ENCODE measurements around the gene MACROD2.

MACROD2 gene

GRCh38 chr20:15618110-15618509, 1622.8 kb downstream of the MACROD2 start:
- no peak for TF ChIP-seq CTCF (conservative IDR thresholded peaks at IDR 0.05; ENCODE audit: control insufficient read depth, insufficient read depth, low read depth, low read length)
- DNase-seq (ENCODE audit: low read depth): no peak
- H3K4me3 ChIP-seq (ENCODE audit: control insufficient read depth, low read depth, low read length): no peak overlapping the region

- no peak for TF ChIP-seq CTCF (conservative IDR thresholded peaks at IDR 0.05; ENCODE audit: control insufficient read depth, insufficient read depth, low read depth, low read length)
- no peak overlapping the region for H3K4me3 ChIP-seq (ENCODE audit: control insufficient read depth, low read depth, low read length)
- no peak for DNase-seq (ENCODE audit: low read depth)
These were observed 1623.6 kb downstream of the MACROD2 start for GRCh38 chr20:15618912-15619311.

- no peak overlapping the region for H3K4me3 ChIP-seq (ENCODE audit: control insufficient read depth, low read depth, low read length)
- no peak for DNase-seq (ENCODE audit: low read depth)
- no peak for TF ChIP-seq CTCF (conservative IDR thresholded peaks at IDR 0.05; ENCODE audit: control insufficient read depth, insufficient read depth, low read depth, low read length)
These were observed 1624.0 kb downstream of the MACROD2 start for GRCh38 chr20:15619341-15619740.

- no peak for DNase-seq (ENCODE audit: low read depth)
- no peak overlapping the region for H3K4me3 ChIP-seq (ENCODE audit: control insufficient read depth, low read depth, low read length)
- TF ChIP-seq CTCF (conservative IDR thresholded peaks at IDR 0.05; ENCODE audit: control insufficient read depth, insufficient read depth, low read depth, low read length): no peak
These were observed 1624.5 kb downstream of the MACROD2 start for GRCh38 chr20:15619816-15620215.

GRCh38 chr20:15622368-15622767, 1627.1 kb downstream of the MACROD2 start:
- no peak overlapping the region for H3K4me3 ChIP-seq (ENCODE audit: control insufficient read depth, low read depth, low read length)
- no peak for DNase-seq (ENCODE audit: low read depth)
- no peak for TF ChIP-seq CTCF (conservative IDR thresholded peaks at IDR 0.05; ENCODE audit: control insufficient read depth, insufficient read depth, low read depth, low read length)

GRCh38 chr20:15623215-15623614, 1627.9 kb downstream of the MACROD2 start:
- no peak overlapping the region for H3K4me3 ChIP-seq (ENCODE audit: control insufficient read depth, low read depth, low read length)
- no peak for TF ChIP-seq CTCF (conservative IDR thresholded peaks at IDR 0.05; ENCODE audit: control insufficient read depth, insufficient read depth, low read depth, low read length)
- DNase-seq (ENCODE audit: low read depth): no peak

GRCh38 chr20:15625981-15626380, 1630.7 kb downstream of the MACROD2 start:
- no peak for DNase-seq (ENCODE audit: low read depth)
- TF ChIP-seq CTCF (conservative IDR thresholded peaks at IDR 0.05; ENCODE audit: control insufficient read depth, insufficient read depth, low read depth, low read length): no peak
- H3K4me3 ChIP-seq (ENCODE audit: control insufficient read depth, low read depth, low read length): no peak overlapping the region
